ENCODE measurements around the gene SMO.

DNA sequence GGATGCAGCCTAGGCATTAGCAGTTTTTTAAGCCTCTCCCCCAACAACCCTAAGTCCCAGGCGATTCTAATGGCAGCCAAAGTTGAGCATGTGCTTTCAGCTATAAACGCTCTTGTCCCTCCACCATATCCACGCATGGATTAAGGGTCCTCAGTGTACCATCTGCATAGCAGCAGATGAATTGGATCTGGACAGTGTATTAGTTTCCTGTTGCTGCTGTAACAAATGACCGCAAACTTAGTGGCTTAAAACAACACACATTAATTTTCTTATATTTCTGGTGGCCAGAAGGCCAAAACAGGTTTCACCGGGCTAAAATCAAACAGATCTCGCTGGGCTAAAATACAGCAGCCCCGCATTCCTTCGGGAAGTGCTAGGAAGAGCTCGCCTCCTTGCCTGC, 30.8 kb upstream of the SMO start:
- TF ChIP-seq, protein P1, sequence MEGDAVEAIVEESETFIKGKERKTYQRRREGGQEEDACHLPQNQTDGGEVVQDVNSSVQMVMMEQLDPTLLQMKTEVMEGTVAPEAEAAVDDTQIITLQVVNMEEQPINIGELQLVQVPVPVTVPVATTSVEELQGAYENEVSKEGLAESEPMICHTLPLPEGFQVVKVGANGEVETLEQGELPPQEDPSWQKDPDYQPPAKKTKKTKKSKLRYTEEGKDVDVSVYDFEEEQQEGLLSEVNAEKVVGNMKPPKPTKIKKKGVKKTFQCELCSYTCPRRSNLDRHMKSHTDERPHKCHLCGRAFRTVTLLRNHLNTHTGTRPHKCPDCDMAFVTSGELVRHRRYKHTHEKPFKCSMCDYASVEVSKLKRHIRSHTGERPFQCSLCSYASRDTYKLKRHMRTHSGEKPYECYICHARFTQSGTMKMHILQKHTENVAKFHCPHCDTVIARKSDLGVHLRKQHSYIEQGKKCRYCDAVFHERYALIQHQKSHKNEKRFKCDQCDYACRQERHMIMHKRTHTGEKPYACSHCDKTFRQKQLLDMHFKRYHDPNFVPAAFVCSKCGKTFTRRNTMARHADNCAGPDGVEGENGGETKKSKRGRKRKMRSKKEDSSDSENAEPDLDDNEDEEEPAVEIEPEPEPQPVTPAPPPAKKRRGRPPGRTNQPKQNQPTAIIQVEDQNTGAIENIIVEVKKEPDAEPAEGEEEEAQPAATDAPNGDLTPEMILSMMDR (IDR thresholded peaks at IDR 0.05), result no peak
- TF ChIP-seq POLR2A (IDR thresholded peaks at IDR 0.05) (no peak), EP300 (IDR thresholded peaks at IDR 0.05) (no peak)
